AG04450 (cell line): ENCODE results near the gene SLC2A10. TPM values are rescaled to one million over a fixed set of nuclear protein-coding genes. Genes with fewer than 3 reads are reported as not detected.
A peak's percentile ranks its signal among the peaks of the same experiment; 100 is the strongest.

ENCODE experiments used
- CTCF ChIA-PET: fragments of 300-600, 350-600 bp; formaldehyde crosslinking; extraction: SDS; loops from one replicate; lab custom pipeline; 2022; ENCODE audit warnings: antibody characterized with exemption, inconsistent platforms; lab: Charles Lee
- POLR2A ChIA-PET: fragments of 350-600 bp; formaldehyde crosslinking; extraction: SDS; loops from one replicate; lab custom pipeline; 2021; ENCODE audit warnings: antibody characterized with exemption, inconsistent platforms; lab: Yijun Ruan, JAX
- DNase-seq: peaks from one replicate; pipeline ENCODE4 v3.0.0-alpha.2; 2011; ENCODE audit warnings: low read depth, low spot score
- H3K27ac ChIP-seq: one replicate; pipeline ENCODE4 v1.5.1; 2012; ENCODE audit warnings: low read depth, low read length, control low read depth
- H3K27me3 ChIP-seq: one replicate; pipeline ENCODE4 v1.6.0; 2012; ENCODE audit warnings: low read length; ENCODE audit not compliant: control insufficient read depth, insufficient read depth
- H3K4me3 ChIP-seq: 2 replicates; pipeline ENCODE4 v1.5.1; 2011; ENCODE audit warnings: mild to moderate bottlenecking, low read depth, low read length, control low read depth
- H3K9me3 ChIP-seq: 2 replicates; pipeline ENCODE4 v1.5.1; 2012; ENCODE audit warnings: low read length; ENCODE audit not compliant: control insufficient read depth, insufficient read depth
- CTCF ChIP-seq: IDR thresholded peaks from 2 replicates; pipeline ENCODE4 v1.5.1; 2011; ENCODE audit warnings: low read depth, low read length, control low read depth, inconsistent platforms
- polyA plus RNA-seq: library from polyadenylated mRNA; depleted of rRNA; stranded (reverse); fragments of >200 nt; gene quantifications from 2 replicates; pipeline ENCODE4 v1.2.3, GENCODE V29; 2011

SLC2A10 gene
- polyA plus RNA-seq, 1 experiment = 36.9 TPM

- POLR2A ChIA-PET = no interaction called here
- CTCF ChIA-PET = interaction anchor here (0.8 to 1.3 kb wide), 5 partner anchors 9 to 843 kb away, joined by 3 to 5 read pairs (median 3); no protein-coding TSS in a partner anchor
- Histone ChIP-seq H3K27ac (no peak overlapping the region), H3K4me3 (no peak overlapping the region), H3K27me3 (peaks cover 2% of the 10 kb centered on the region), H3K9me3 (no peaks in the 10 kb centered on the region)
- peak; percentile 66 for TF ChIP-seq CTCF
- DNase-seq = no peak
These were observed 57.8 kb downstream of the SLC2A10 start for GRCh38 chr20:46767127-46767761.

- Histone ChIP-seq H3K4me3 (no peak overlapping the region), H3K27me3 (peaks cover 8% of the 10 kb centered on the region), H3K27ac (no peak overlapping the region), H3K9me3 (no peaks in the 10 kb centered on the region)
- ChIA-PET POLR2A (no interaction called here), CTCF (no interaction called here)
- no peak for TF ChIP-seq CTCF
- DNase-seq = no peak
These were observed 61.1 kb downstream of the SLC2A10 start for GRCh38 chr20:46770330-46771194.

- no peaks in the 10 kb centered on the region for H3K9me3 ChIP-seq
- no peak overlapping the region for H3K4me3 ChIP-seq
- TF ChIP-seq CTCF = no peak
- CTCF ChIA-PET = interaction anchor here (1.1 to 1.3 kb wide), 2 partner anchors 18 to 249 kb away, joined by 3 to 4 read pairs; no protein-coding TSS in a partner anchor
- DNase-seq = no peak
- peaks cover 8% of the 10 kb centered on the region for H3K27me3 ChIP-seq
- H3K27ac ChIP-seq = no peak overlapping the region
- POLR2A ChIA-PET = no interaction called here
These were observed 61.7 kb downstream of the SLC2A10 start for GRCh38 chr20:46771195-46771588.

DNA sequence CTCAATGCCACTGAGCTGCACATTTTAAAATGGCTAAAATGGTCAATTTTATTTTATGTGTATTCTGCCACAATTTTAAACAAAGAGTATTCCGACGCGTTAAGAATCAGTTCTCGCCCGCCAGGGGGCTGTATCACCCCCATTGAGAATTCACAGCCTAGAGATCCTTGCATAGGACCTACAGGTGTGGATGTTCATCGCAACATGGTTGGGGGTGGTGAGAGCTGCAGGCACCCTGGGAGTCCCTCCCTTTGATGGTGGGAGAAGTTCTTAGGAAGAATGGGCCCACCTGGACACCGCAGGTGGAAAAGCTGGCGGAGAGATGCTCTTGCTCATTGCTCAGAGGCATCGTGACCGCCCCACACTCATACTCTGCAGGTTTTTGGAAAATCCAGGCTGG lies 63.5 kb downstream of the SLC2A10 start:
- POLR2A ChIA-PET = no interaction called here

More for the DNA sequence above, 63.5 kb downstream of the SLC2A10 start:
- no peaks in the 10 kb centered on the region for H3K9me3 ChIP-seq
- CTCF ChIA-PET = interaction anchor here (0.8 to 1.4 kb wide), 3 partner anchors 9 to 421 kb away, joined by 3 to 4 read pairs (median 3); no protein-coding TSS in a partner anchor
- peak; percentile 49 for TF ChIP-seq CTCF
- H3K27ac ChIP-seq = no peak overlapping the region
- no peak overlapping the region for H3K4me3 ChIP-seq
- peaks cover 8% of the 10 kb centered on the region for H3K27me3 ChIP-seq
- DNase-seq = no peak
